Breast epithelium (tissue), 4 donors: Measurements from ENCODE around the gene TRAM2. TPM values are rescaled to one million over a fixed set of nuclear protein-coding genes. Genes with fewer than 3 reads are reported as not detected.

ENCODE experiments used
- DNase-seq, 2 donors: peaks; one replicate each; pipeline ENCODE4 v3.0.0-alpha.2; 2019; ENCODE audit warnings: low spot score in 2 of 2
- H3K27ac ChIP-seq, 2 donors: fragments of 200-600 bp; sonication (generic) in 1 of 2; one replicate each; pipeline ENCODE4 v1.5.1; 2016 to 2019; ENCODE audit warnings: mild to moderate bottlenecking in 1 of 2
- H3K27me3 ChIP-seq, 2 donors: fragments of 200-600 bp; sonication (generic) in 1 of 2; one replicate each; pipeline versions ENCODE4 v1.5.1 to v1.6.0; 2017 to 2019; ENCODE audit warnings: control low read depth in 1 of 2, mild to moderate bottlenecking in 1 of 2
- H3K36me3 ChIP-seq: fragments of 200-600 bp; one replicate; pipeline ENCODE4 v1.5.1; 2019
- H3K4me1 ChIP-seq, 2 donors: fragments of 200-600 bp; sonication (generic); one replicate each; pipeline ENCODE4 v1.5.1; 2016 to 2019; ENCODE audit warnings: control low read depth in 1 of 2
- H3K4me3 ChIP-seq, 3 donors: fragments of 200-600 bp; sonication (generic); 1 replicate in 2 of 3; 2 replicates in 1 of 3; pipeline ENCODE4 v1.5.1; 2016 to 2019; ENCODE audit warnings: mild to moderate bottlenecking in 3 of 3, moderate library complexity in 2 of 3
- H3K9me3 ChIP-seq, 2 donors: fragments of 200-600 bp; sonication (generic) in 1 of 2; one replicate each; pipeline ENCODE4 v1.5.1; 2016 to 2019; ENCODE audit warnings: control low read depth in 1 of 2
- CTCF ChIP-seq, 3 donors: fragments of 450-650 bp; IDR thresholded peaks; one replicate each; pipeline ENCODE4 v1.5.1; 2016 to 2017; ENCODE audit warnings: antibody characterized with exemption in 3 of 3, mild to moderate bottlenecking in 3 of 3, moderate library complexity in 3 of 3
- POLR2A ChIP-seq: fragments of 450-650 bp; IDR thresholded peaks from one replicate; pipeline ENCODE4 v1.6.1; 2016; ENCODE audit warnings: antibody characterized with exemption, mild to moderate bottlenecking, moderate library complexity
- POLR2AphosphoS5 ChIP-seq, 3 donors: sonication (generic); formaldehyde crosslinking; IDR thresholded peaks; one replicate each; pipeline ENCODE4 v1.6.1; 2017; ENCODE audit warnings: antibody characterized with exemption in 3 of 3
- intact Hi-C: fragments of 100-400 bp; cut with DNase I; formaldehyde crosslinking; loops from one replicate; pipeline ENCODE4 v1.15.1; 2023; ENCODE audit warnings: low total_unique reads
- total RNA-seq, 3 donors: library from RNA; depleted of rRNA; stranded (reverse); fragments of >200 nt; gene quantifications; one replicate each; pipeline ENCODE4 v1.1.0, GENCODE V29; 2016

Gene TRAM2
- total RNA-seq, 3 donors from 2014 or later, result 11.9 to 33.0 (median 24.3) TPM

- Histone ChIP-seq H3K27ac (no peak overlapping the region), H3K36me3 (no peaks in the 10 kb centered on the region), H3K27me3 (no peaks in the 10 kb centered on the region), H3K4me1 (no peaks in the 10 kb centered on the region), H3K9me3 (no peaks in the 10 kb centered on the region), H3K4me3 (no peak overlapping the region)
- TF ChIP-seq POLR2AphosphoS5 (IDR thresholded peaks at IDR 0.05), result no peak
- TF ChIP-seq CTCF (IDR thresholded peaks at IDR 0.05), result no peak
- no peak for TF ChIP-seq POLR2A
- intact Hi-C loops, result loop anchor here (5.0 kb wide), 1 partner anchor 182 kb away; no protein-coding TSS in a partner anchor
- no peak for DNase-seq
Measured at GRCh38 chr6:52598824-52599190, 21.9 kb upstream of the TRAM2 start.

GRCh38 chr6:52598123-52598823 is 21.4 kb upstream of the TRAM2 start:
- DNase-seq, result peak in 1 of 2 donors; percentile 27
- Histone ChIP-seq H3K27ac (peak overlapping the region in 1 of 2 donors; percentile 66), H3K4me1 (no peaks in the 10 kb centered on the region), H3K27me3 (no peaks in the 10 kb centered on the region), H3K36me3 (no peaks in the 10 kb centered on the region), H3K9me3 (no peaks in the 10 kb centered on the region), H3K4me3 (peak overlapping the region in 2 of 3 donors; percentile 15 to 50)
- TF ChIP-seq POLR2AphosphoS5 (IDR thresholded peaks at IDR 0.05) (no peak), CTCF (IDR thresholded peaks at IDR 0.05) (peak; percentile 47 to 67 (median 60)), POLR2A (no peak)
- intact Hi-C loops, result loop anchor here (5.0 kb wide), 1 partner anchor 181 kb away; no protein-coding TSS in a partner anchor

- DNase-seq, result no peak
- Histone ChIP-seq H3K9me3 (no peaks in the 10 kb centered on the region), H3K36me3 (no peaks in the 10 kb centered on the region), H3K4me1 (no peaks in the 10 kb centered on the region), H3K27ac (peak overlapping the region in 1 of 2 donors; percentile 66), H3K27me3 (no peaks in the 10 kb centered on the region), H3K4me3 (peak overlapping the region in 2 of 3 donors; percentile 15 to 50)
- intact Hi-C loops, result loop anchor here (5.0 kb wide), 1 partner anchor 180 kb away; no protein-coding TSS in a partner anchor
- TF ChIP-seq CTCF (IDR thresholded peaks at IDR 0.05) (no peak), POLR2AphosphoS5 (IDR thresholded peaks at IDR 0.05) (no peak), POLR2A (no peak)
Measured at GRCh38 chr6:52597738-52598122, 20.9 kb upstream of the TRAM2 start.

- DNase-seq, result no peak
- H3K27ac ChIP-seq, result peak overlapping the region in 1 of 2 donors; percentile 75
- H3K36me3 ChIP-seq, result no peaks in the 10 kb centered on the region
- no peak overlapping the region for H3K4me3 ChIP-seq
- H3K4me1 ChIP-seq, result no peaks in the 10 kb centered on the region
- TF ChIP-seq CTCF (IDR thresholded peaks at IDR 0.05) (no peak), POLR2AphosphoS5 (IDR thresholded peaks at IDR 0.05) (no peak), POLR2A (no peak)
- intact Hi-C loops, result loop anchor here (5.0 kb wide), 1 partner anchor 179 kb away; no protein-coding TSS in a partner anchor
- H3K27me3 ChIP-seq, result no peaks in the 10 kb centered on the region
- H3K9me3 ChIP-seq, result no peaks in the 10 kb centered on the region
Measured at GRCh38 chr6:52596371-52597028, 19.6 kb upstream of the TRAM2 start.

GRCh38 chr6:52595796-52596130 is 18.9 kb upstream of the TRAM2 start:
- no peak overlapping the region for H3K4me3 ChIP-seq
- no peaks in the 10 kb centered on the region for H3K27me3 ChIP-seq
- no peak for DNase-seq
- intact Hi-C loops, result loop anchor here (5.0 kb wide), 1 partner anchor 178 kb away; no protein-coding TSS in a partner anchor
- peak overlapping the region; percentile 26 to 75 for H3K27ac ChIP-seq
- TF ChIP-seq POLR2AphosphoS5 (IDR thresholded peaks at IDR 0.05), result no peak
- no peak for TF ChIP-seq CTCF (IDR thresholded peaks at IDR 0.05)
- TF ChIP-seq POLR2A, result no peak
- H3K9me3 ChIP-seq, result no peaks in the 10 kb centered on the region
- H3K36me3 ChIP-seq, result no peaks in the 10 kb centered on the region
- H3K4me1 ChIP-seq, result no peaks in the 10 kb centered on the region
